ENCODE results near the gene OR5B17. TPM values are rescaled to one million over a fixed set of nuclear protein-coding genes. Genes with fewer than 3 reads are reported as not detected.

Gene OR5B17
- total RNA-seq, 1 experiment from 2014 or later, result not detected

GRCh38 chr11:58334708-58335107 is 24.2 kb downstream of the OR5B17 start:
- POLR2A ChIA-PET, result no interaction called here
- no peak for DNase-seq (ENCODE audit: low spot score)
- H3K4me1 Mint-ChIP-seq, result no peaks in the 10 kb centered on the region
- no peak overlapping the region for H3K4me3 Mint-ChIP-seq
- H3K27me3 Mint-ChIP-seq (ENCODE audit: low read depth), result no peaks in the 10 kb centered on the region; the same call in 1 of the 2 replicates
- H3K9me3 Mint-ChIP-seq, result peaks cover 34% of the 10 kb centered on the region
- no peak for ATAC-seq
- CTCF ChIA-PET, result no interaction called here
- H3K27ac Mint-ChIP-seq, result no peak overlapping the region
- TF ChIP-seq ZNF219 (CRISPR knock-in tag; IDR thresholded peaks at IDR 0.05; ENCODE audit: borderline replicate concordance) (no peak), KAT7 (CRISPR knock-in tag; IDR thresholded peaks at IDR 0.05; ENCODE audit: borderline replicate concordance) (no peak), TEAD4 (CRISPR knock-in tag; IDR thresholded peaks at IDR 0.05) (no peak), ESRRA (CRISPR knock-in tag; IDR thresholded peaks at IDR 0.05; ENCODE audit: borderline replicate concordance) (no peak), HMGA2 (CRISPR knock-in tag; IDR thresholded peaks at IDR 0.05) (no peak), SMAD3 (CRISPR knock-in tag; IDR thresholded peaks at IDR 0.05; ENCODE audit: borderline replicate concordance) (no peak), MYBL2 (CRISPR knock-in tag; IDR thresholded peaks at IDR 0.05) (no peak), ARID4B (CRISPR knock-in tag; IDR thresholded peaks at IDR 0.05; ENCODE audit: borderline replicate concordance) (no peak), USF1 (CRISPR knock-in tag; IDR thresholded peaks at IDR 0.05) (no peak)
- TF ChIP-seq, protein P1, sequence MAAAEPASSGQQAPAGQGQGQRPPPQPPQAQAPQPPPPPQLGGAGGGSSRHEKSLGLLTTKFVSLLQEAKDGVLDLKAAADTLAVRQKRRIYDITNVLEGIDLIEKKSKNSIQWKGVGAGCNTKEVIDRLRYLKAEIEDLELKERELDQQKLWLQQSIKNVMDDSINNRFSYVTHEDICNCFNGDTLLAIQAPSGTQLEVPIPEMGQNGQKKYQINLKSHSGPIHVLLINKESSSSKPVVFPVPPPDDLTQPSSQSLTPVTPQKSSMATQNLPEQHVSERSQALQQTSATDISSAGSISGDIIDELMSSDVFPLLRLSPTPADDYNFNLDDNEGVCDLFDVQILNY (CRISPR knock-in tag; IDR thresholded peaks at IDR 0.05), result no peak
- no peaks in the 10 kb centered on the region; the same call in 1 of the 2 replicates for H3K36me3 Mint-ChIP-seq

DNA sequence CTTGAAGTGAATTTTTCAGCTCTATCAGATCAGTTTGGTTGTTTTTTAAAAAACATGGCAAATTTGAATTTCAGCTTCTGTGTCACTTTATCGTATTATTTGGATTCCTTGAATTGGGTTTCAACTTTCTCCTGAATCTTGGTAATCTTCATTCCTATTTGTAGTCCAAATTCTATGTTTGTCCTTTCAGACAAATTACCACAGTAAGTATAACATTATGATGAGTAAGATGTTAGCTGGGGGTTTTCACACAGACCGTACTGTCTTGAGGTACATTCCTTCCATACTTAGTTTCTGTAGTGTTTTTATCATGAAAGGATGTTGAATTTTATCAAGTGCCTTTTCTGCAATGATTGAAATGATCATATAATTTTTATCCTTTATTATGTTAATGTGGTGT is 28.0 kb downstream of the OR5B17 start:
- Mint-ChIP-seq H3K27ac (no peak overlapping the region), H3K27me3 (ENCODE audit: low read depth) (no peaks in the 10 kb centered on the region; the same call in none of the 2 replicates), H3K9me3 (peaks cover 72% of the 10 kb centered on the region), H3K4me1 (no peaks in the 10 kb centered on the region), H3K4me3 (no peak overlapping the region), H3K36me3 (no peaks in the 10 kb centered on the region; the same call in 1 of the 2 replicates)
- no peak for DNase-seq (ENCODE audit: low spot score)
- ChIA-PET POLR2A (no interaction called here), CTCF (no interaction called here)
- TF ChIP-seq, protein P2, sequence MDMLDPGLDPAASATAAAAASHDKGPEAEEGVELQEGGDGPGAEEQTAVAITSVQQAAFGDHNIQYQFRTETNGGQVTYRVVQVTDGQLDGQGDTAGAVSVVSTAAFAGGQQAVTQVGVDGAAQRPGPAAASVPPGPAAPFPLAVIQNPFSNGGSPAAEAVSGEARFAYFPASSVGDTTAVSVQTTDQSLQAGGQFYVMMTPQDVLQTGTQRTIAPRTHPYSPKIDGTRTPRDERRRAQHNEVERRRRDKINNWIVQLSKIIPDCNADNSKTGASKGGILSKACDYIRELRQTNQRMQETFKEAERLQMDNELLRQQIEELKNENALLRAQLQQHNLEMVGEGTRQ (CRISPR knock-in tag; IDR thresholded peaks at IDR 0.05), result no peak
- no peak for ATAC-seq

- no peaks in the 10 kb centered on the region for H3K4me1 Mint-ChIP-seq
- TF ChIP-seq ARID4B (CRISPR knock-in tag; IDR thresholded peaks at IDR 0.05; ENCODE audit: borderline replicate concordance), result no peak
- no peak for TF ChIP-seq ELF4 (CRISPR knock-in tag; IDR thresholded peaks at IDR 0.05; ENCODE audit: low read depth)
- no peak for TF ChIP-seq ATF1 (CRISPR knock-in tag; IDR thresholded peaks at IDR 0.05)
- TF ChIP-seq ZNF423 (CRISPR knock-in tag; IDR thresholded peaks at IDR 0.05), result no peak
- no peak for TF ChIP-seq ZNF512 (CRISPR knock-in tag; IDR thresholded peaks at IDR 0.05; ENCODE audit: borderline replicate concordance)
- TF ChIP-seq ZNF121 (CRISPR knock-in tag; IDR thresholded peaks at IDR 0.05), result no peak
- TF ChIP-seq, protein P3, sequence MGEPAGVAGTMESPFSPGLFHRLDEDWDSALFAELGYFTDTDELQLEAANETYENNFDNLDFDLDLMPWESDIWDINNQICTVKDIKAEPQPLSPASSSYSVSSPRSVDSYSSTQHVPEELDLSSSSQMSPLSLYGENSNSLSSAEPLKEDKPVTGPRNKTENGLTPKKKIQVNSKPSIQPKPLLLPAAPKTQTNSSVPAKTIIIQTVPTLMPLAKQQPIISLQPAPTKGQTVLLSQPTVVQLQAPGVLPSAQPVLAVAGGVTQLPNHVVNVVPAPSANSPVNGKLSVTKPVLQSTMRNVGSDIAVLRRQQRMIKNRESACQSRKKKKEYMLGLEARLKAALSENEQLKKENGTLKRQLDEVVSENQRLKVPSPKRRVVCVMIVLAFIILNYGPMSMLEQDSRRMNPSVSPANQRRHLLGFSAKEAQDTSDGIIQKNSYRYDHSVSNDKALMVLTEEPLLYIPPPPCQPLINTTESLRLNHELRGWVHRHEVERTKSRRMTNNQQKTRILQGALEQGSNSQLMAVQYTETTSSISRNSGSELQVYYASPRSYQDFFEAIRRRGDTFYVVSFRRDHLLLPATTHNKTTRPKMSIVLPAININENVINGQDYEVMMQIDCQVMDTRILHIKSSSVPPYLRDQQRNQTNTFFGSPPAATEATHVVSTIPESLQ (CRISPR knock-in tag; IDR thresholded peaks at IDR 0.05), result no peak
- ATAC-seq (no peak), DNase-seq (ENCODE audit: low spot score) (no peak)
- 0 out of 2 replicates have a peak, but pooled peaks cover 2% of the 10 kb centered on the region for H3K27me3 Mint-ChIP-seq (ENCODE audit: low read depth)
- ChIA-PET CTCF (no interaction called here), POLR2A (no interaction called here)
- H3K9me3 Mint-ChIP-seq, result peaks cover 8% of the 10 kb centered on the region
- no peak overlapping the region for H3K27ac Mint-ChIP-seq
- no peaks in the 10 kb centered on the region for H3K36me3 Mint-ChIP-seq
- no peak overlapping the region for H3K4me3 Mint-ChIP-seq
These were observed 40.3 kb downstream of the OR5B17 start for GRCh38 chr11:58318532-58318931.
